ENCODE data around the gene PCDHA2.
"Not testable (repeated sequence)": the region's sequence is repeated elsewhere in the genome, so short reads cannot be mapped to it uniquely, and the experiment has no call there.

The PCDHA2 gene

GRCh38 chr5:140794595-140795258 is at the start of gene PCDHA2:
Gene PCDHA2, plus strand, starts transcription at chr5:140794852.
- FAIRE-seq: no peak
- DNase-seq (ENCODE audit: insufficient read length, low spot score): peak; percentile 21

GRCh38 chr5:140753561-140753960 is 41.1 kb upstream of the PCDHA2 start:
- FAIRE-seq: no peak
- no peak for DNase-seq (ENCODE audit: insufficient read length, low spot score)

- DNase-seq (ENCODE audit: insufficient read length, low spot score) (no peak), FAIRE-seq (no peak)
These were observed 30.3 kb upstream of the PCDHA2 start for GRCh38 chr5:140764177-140764973.

GRCh38 chr5:140767444-140767843 is 27.2 kb upstream of the PCDHA2 start:
- FAIRE-seq: no peak
- DNase-seq (ENCODE audit: insufficient read length, low spot score): no peak

GRCh38 chr5:140780512-140780911 is 14.1 kb upstream of the PCDHA2 start:
- no peak for DNase-seq (ENCODE audit: insufficient read length, low spot score)
- FAIRE-seq: no peak

GRCh38 chr5:140785905-140786686 is 8.6 kb upstream of the PCDHA2 start, which contains the start of gene PCDHA1:
Gene PCDHA1, plus strand, starts transcription at chr5:140786140.
- no peak for FAIRE-seq
- DNase-seq (ENCODE audit: insufficient read length, low spot score): no peak

GRCh38 chr5:140787422-140787821 is 7.2 kb upstream of the PCDHA2 start:
- not testable (repeated sequence) for FAIRE-seq; DNase-seq (ENCODE audit: insufficient read length, low spot score)

- not testable (repeated sequence) for DNase-seq (ENCODE audit: insufficient read length, low spot score); FAIRE-seq
These were observed 6.7 kb upstream of the PCDHA2 start for GRCh38 chr5:140787849-140788504.

- DNase-seq (ENCODE audit: insufficient read length, low spot score) (no peak), FAIRE-seq (no peak)
These were observed 3.6 kb upstream of the PCDHA2 start for GRCh38 chr5:140791089-140791488.

- FAIRE-seq (no peak), DNase-seq (ENCODE audit: insufficient read length, low spot score) (peak; percentile 31)
These were observed 598 bp downstream of the PCDHA2 start for GRCh38 chr5:140795259-140795641.

GRCh38 chr5:140796072-140796717 is 1.5 kb downstream of the PCDHA2 start:
- DNase-seq (ENCODE audit: insufficient read length, low spot score): not testable (repeated sequence)
- peak; percentile 48 for FAIRE-seq

GRCh38 chr5:140796718-140797095 is 2.1 kb downstream of the PCDHA2 start:
- FAIRE-seq: no peak

GRCh38 chr5:140800816-140801493 is 6.3 kb downstream of the PCDHA2 start, which contains the start of gene PCDHA3:
Gene PCDHA3, plus strand, starts transcription at chr5:140801057.
- FAIRE-seq: no peak
- no peak for DNase-seq (ENCODE audit: insufficient read length, low spot score)

More at GRCh38 chr5:140796718-140797095, 2.1 kb downstream of the PCDHA2 start:
- DNase-seq (ENCODE audit: insufficient read length, low spot score): no peak

- no peak for FAIRE-seq
These were observed 6.8 kb downstream of the PCDHA2 start for GRCh38 chr5:140801494-140801841.

GRCh38 chr5:140802381-140802780 is 7.7 kb downstream of the PCDHA2 start:
- not testable (repeated sequence) for DNase-seq (ENCODE audit: insufficient read length, low spot score)
- peak; percentile 62 for FAIRE-seq

More at GRCh38 chr5:140801494-140801841, 6.8 kb downstream of the PCDHA2 start:
- no peak for DNase-seq (ENCODE audit: insufficient read length, low spot score)

GRCh38 chr5:140802781-140803271 is 8.2 kb downstream of the PCDHA2 start:
- FAIRE-seq: no peak
- DNase-seq (ENCODE audit: insufficient read length, low spot score): no peak

GRCh38 chr5:140806834-140807775 is 12.5 kb downstream of the PCDHA2 start, which contains the start of gene PCDHA4:
Gene PCDHA4, plus strand, starts transcription at chr5:140807068.
- peak; percentile 63 for FAIRE-seq
- no peak for DNase-seq (ENCODE audit: insufficient read length, low spot score)

- DNase-seq (ENCODE audit: insufficient read length, low spot score); FAIRE-seq: not testable (repeated sequence)
These were observed 13.7 kb downstream of the PCDHA2 start for GRCh38 chr5:140808241-140808888.

All from HTR-8/SVneo (cell line).